GM18502 (cell line): ENCODE data around the gene RTL5.

ENCODE experiments used
- ATAC-seq: cut with Tn5 transposase; IDR thresholded peaks from one replicate; pipeline ENCODE4 v1.9.1; 2021; ENCODE audit warnings: mild to moderate bottlenecking; ENCODE audit not compliant: unreplicated experiment, poor library complexity

The RTL5 gene

GRCh38 chrX:72081605-72082320, 50.0 kb downstream of the RTL5 start:
- no peak for ATAC-seq

DNA sequence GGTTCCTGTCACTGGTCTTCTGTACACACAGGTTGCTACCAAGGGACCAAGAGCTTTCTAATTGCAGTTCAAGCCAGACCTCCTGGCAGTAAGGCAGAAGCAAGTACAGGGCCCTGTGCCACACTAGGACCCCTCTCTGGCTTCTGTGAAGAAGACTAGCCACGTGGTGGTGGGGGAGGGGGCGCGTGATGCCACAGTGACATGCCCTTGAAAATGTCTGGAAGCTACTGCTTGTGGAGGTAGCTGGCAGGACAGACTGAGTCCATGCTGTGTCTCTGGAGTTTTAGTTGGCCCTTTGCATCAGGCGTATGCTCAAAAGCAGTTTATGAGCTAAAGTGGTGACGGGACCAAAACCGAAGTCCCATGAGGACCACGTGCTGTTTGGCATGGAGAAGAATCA, 50.9 kb downstream of the RTL5 start:
- no peak for ATAC-seq

DNA sequence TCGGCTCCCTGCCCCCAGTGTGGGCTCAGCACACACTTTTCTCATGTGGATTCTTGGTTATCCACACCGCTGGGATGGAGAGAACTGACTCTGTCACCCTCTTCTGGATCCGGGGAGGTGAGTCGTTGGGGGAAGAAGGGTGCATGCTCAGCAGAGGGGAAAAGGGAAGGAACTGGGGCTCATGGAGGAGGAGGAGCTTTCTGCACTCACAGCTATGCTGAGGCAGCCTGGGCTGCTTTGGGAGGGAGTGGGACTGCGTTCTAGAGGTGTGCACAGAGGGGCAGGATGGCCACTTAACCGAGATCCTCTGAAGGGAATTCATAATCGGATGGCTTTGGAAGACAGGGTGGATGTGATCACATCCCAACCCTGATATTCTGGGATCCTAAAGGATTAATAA, 51.6 kb downstream of the RTL5 start:
- no peak for ATAC-seq

- no peak for ATAC-seq
Observed at GRCh38 chrX:72079607-72080006, 52.1 kb downstream of the RTL5 start.

GRCh38 chrX:72078411-72078810, 53.3 kb downstream of the RTL5 start:
- ATAC-seq, result no peak
